PFSK-1 (cell line): ENCODE measurements around the gene SORBS1.

Experiments used
- FOXP2 ChIP-seq: optimal IDR thresholded peaks from 2 replicates; pipeline ENCODE3; 2011; ENCODE audit warnings: borderline replicate concordance, control low read depth, inconsistent platforms; ENCODE audit not compliant: insufficient read depth; ENCODE audit errors: extremely low read length, extremely low read depth
- POLR2AphosphoS5 ChIP-seq: IDR thresholded peaks from 2 replicates; pipeline ENCODE4 v1.6.1; 2012; ENCODE audit warnings: low read depth, mild to moderate bottlenecking, control low read depth, low read length, moderate library complexity
- SIN3A ChIP-seq: IDR thresholded peaks from 2 replicates; pipeline ENCODE4 v1.6.1; 2012; ENCODE audit warnings: mild to moderate bottlenecking, low read length, moderate library complexity, borderline replicate concordance; ENCODE audit not compliant: insufficient read depth
- TAF1 ChIP-seq: IDR thresholded peaks from 2 replicates; pipeline ENCODE4 v1.6.1; 2012; ENCODE audit warnings: low read length, control low read depth, borderline replicate concordance; ENCODE audit not compliant: insufficient read depth
- TF ChIP-seq, protein P1 (sequence below), 2 experiments: IDR thresholded peaks; 2 replicates each; pipeline versions ENCODE4 v1.6.1 to v1.8.0; 2011 to 2012; ENCODE audit warnings: low read depth in 2 of 2, low read length in 2 of 2, control low read depth in 1 of 2, inconsistent platforms in 1 of 2, mild to moderate bottlenecking in 1 of 2, moderate library complexity in 1 of 2; ENCODE audit not compliant: insufficient read depth in 1 of 2

Gene SORBS1

DNA sequence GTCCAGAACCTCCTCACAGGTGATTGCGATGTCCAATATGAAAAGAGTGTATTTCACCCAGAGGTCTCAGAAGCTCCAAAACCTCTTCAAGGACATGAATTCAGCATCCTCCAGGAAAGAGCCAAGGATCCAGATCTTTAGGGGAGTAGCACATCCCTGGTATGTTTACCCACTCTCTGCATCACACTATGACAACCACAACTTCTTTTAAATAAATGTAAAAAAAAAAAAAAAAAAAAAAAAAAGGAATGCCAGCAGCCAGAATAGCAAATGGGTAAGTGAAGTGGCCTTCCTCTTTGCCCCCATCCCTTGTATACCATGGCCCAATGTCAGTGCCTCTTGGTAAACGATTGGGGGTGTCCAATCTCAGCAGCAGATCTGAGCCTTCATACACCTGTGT lies 67.3 kb downstream of the SORBS1 start:
- TF ChIP-seq, protein P1, sequence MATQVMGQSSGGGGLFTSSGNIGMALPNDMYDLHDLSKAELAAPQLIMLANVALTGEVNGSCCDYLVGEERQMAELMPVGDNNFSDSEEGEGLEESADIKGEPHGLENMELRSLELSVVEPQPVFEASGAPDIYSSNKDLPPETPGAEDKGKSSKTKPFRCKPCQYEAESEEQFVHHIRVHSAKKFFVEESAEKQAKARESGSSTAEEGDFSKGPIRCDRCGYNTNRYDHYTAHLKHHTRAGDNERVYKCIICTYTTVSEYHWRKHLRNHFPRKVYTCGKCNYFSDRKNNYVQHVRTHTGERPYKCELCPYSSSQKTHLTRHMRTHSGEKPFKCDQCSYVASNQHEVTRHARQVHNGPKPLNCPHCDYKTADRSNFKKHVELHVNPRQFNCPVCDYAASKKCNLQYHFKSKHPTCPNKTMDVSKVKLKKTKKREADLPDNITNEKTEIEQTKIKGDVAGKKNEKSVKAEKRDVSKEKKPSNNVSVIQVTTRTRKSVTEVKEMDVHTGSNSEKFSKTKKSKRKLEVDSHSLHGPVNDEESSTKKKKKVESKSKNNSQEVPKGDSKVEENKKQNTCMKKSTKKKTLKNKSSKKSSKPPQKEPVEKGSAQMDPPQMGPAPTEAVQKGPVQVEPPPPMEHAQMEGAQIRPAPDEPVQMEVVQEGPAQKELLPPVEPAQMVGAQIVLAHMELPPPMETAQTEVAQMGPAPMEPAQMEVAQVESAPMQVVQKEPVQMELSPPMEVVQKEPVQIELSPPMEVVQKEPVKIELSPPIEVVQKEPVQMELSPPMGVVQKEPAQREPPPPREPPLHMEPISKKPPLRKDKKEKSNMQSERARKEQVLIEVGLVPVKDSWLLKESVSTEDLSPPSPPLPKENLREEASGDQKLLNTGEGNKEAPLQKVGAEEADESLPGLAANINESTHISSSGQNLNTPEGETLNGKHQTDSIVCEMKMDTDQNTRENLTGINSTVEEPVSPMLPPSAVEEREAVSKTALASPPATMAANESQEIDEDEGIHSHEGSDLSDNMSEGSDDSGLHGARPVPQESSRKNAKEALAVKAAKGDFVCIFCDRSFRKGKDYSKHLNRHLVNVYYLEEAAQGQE (IDR thresholded peaks at IDR 0.05; ENCODE audit: insufficient read depth in 1 of 2, low read depth in 2 of 2, low read length in 2 of 2): no peak
- TF ChIP-seq TAF1: no peak
- no peak for TF ChIP-seq SIN3A
- no peak for TF ChIP-seq POLR2AphosphoS5
- TF ChIP-seq FOXP2: no peak

DNA sequence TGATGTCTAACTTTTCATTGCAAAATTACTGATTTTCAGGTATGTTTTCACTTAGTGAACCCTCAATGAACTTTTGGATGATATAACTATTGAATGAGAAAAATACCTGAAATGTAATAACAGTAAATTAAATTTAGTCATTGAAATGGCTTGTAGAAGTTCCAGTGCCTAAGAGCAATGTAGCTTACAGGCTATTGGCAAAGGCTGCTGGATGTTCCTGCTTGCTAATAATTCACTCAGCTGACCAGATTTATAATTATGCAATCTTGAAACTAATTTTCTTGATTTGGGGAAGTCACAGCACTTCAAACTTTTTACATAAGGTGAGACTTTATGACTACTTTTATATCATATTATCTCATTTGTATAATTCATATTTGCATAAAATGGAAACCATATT lies 73.2 kb downstream of the SORBS1 start:
- no peak for TF ChIP-seq POLR2AphosphoS5
- TF ChIP-seq TAF1: no peak
- TF ChIP-seq, protein P1 (IDR thresholded peaks at IDR 0.05; ENCODE audit: insufficient read depth in 1 of 2, low read depth in 2 of 2, low read length in 2 of 2): no peak
- no peak for TF ChIP-seq FOXP2
- no peak for TF ChIP-seq SIN3A

DNA sequence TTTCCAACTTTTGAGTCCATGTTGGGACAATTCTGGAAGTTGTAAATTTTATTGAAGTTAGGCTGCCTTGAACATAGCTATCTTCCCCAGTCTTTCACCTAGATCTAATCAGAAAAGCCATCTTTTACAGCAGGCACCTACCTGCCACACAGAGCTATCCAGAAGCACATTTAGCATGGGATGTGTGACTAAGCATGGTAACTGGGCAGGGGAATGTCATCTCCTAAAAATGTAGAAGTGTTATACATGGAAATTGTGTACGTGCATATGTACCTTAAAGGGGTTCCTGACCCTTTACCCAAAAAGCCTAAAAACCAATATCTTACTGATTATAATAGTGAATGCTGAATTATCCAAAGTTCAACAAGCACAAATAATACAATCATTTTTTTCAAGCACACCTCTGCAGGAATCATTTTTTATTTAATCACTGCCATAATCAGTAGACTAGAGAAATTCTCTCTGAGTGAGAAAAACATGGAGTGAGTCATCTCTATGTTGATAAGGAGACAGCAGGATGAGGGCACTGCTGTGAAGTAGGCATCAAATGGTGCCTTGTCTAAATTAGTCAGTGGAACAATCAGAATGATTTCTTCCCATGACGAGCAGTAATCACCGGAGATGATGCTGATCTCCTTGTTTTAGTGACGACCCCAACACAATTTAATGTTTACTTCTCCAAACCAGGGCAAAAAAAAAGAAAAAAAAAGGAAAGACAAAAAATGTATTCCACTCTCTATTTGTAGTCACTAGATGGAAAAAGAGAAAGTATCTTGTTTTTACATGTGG lies 75.9 kb downstream of the SORBS1 start:
- TF ChIP-seq SIN3A (no peak), POLR2AphosphoS5 (no peak), FOXP2 (no peak), TAF1 (no peak)
- TF ChIP-seq, protein P1 (IDR thresholded peaks at IDR 0.05; ENCODE audit: insufficient read depth in 1 of 2, low read depth in 2 of 2, low read length in 2 of 2): no peak

DNA sequence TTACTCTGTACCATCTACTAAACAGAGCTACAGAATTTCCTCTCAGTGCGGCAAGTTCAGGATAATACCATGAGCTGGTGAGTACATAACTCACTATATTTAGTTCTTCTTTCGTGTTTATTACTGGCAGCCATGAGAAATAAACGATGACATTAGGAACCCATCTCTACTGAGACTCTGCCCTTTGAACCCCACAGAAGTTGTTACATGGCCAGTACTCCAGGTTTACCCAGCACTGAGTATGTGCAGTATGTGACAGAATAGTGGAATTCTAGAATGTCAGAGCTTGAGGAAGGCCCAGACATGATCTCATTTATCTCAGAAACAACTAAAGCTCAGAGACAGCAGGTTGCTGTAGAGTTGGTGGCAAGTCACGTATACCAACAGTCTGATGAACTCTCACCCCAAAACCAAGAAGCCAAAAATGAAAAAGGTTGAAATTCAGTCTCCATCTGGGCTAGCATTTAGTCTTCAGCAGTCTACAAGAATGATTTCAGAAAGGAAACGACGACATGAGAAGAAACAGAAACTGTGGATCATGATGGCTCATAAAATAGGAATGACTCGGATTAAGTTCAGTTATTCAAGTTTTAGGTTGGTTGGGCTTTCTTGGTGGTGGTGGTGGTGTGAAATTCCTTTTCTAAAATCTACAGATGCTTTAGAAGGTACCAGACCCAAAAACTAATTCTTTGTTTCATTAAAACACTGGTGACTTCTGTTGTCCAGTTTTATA lies 78.5 kb downstream of the SORBS1 start:
- TF ChIP-seq POLR2AphosphoS5 (no peak), TAF1 (no peak), FOXP2 (no peak), SIN3A (no peak)
- TF ChIP-seq, protein P1 (IDR thresholded peaks at IDR 0.05; ENCODE audit: insufficient read depth in 1 of 2, low read depth in 2 of 2, low read length in 2 of 2): no peak
